Stomach (tissue), 9 donors: ENCODE results near the gene C11orf58. TPM values are rescaled to one million over a fixed set of nuclear protein-coding genes. Genes with fewer than 3 reads are reported as not detected.

Source experiments
- DNase-seq, 2 donors: peaks; one replicate each; pipeline versions ENCODE4 v3.0.0 to v3.0.0-alpha.2; 2013 to 2019
- H3K27ac ChIP-seq, 5 donors: fragments of 200-600 bp in 4 of 5; sonication (generic) in 4 of 5; one replicate each; pipeline ENCODE4 v1.5.1; 2013 to 2019; ENCODE audit warnings: mild to moderate bottlenecking in 1 of 5, moderate library complexity in 1 of 5
- H3K27me3 ChIP-seq, 3 donors: fragments of 200-600 bp; sonication (generic); one replicate each; pipeline ENCODE4 v1.5.1; 2017 to 2019; ENCODE audit warnings: mixed run types in 1 of 3
- H3K36me3 ChIP-seq, 4 donors: fragments of 200-600 bp; sonication (generic); 1 replicate in 3 of 4; 2 replicates in 1 of 4; pipeline ENCODE4 v1.5.1; 2016 to 2019
- H3K4me1 ChIP-seq, 4 donors: fragments of 200-600 bp; sonication (generic); one replicate each; pipeline ENCODE4 v1.5.1; 2016 to 2019
- H3K4me3 ChIP-seq, 4 donors: fragments of 200-600 bp; sonication (generic) in 3 of 4; one replicate each; pipeline ENCODE4 v1.5.1; 2016 to 2019; ENCODE audit warnings: mild to moderate bottlenecking in 1 of 4
- H3K9me3 ChIP-seq, 4 donors: fragments of 200-600 bp; sonication (generic); one replicate each; pipeline ENCODE4 v1.5.1; 2016 to 2019
- EP300 ChIP-seq: sonication (generic); formaldehyde crosslinking; IDR thresholded peaks from one replicate; pipeline ENCODE4 v1.6.1; 2017; ENCODE audit warnings: antibody characterized with exemption
- POLR2A ChIP-seq, 4 donors: fragments of 450-650 bp; IDR thresholded peaks; one replicate each; pipeline ENCODE4 v1.6.1; 2016; ENCODE audit warnings: antibody characterized with exemption in 4 of 4, control low read depth in 2 of 4, mild to moderate bottlenecking in 1 of 4, moderate library complexity in 1 of 4
- POLR2AphosphoS5 ChIP-seq, 3 donors: sonication (generic); formaldehyde crosslinking; IDR thresholded peaks; one replicate each; pipeline ENCODE4 v1.6.1; 2016; ENCODE audit warnings: antibody characterized with exemption in 3 of 3
- WGBS, 5 donors: extraction: QIAGEN DNeasy Blood & Tissue Kit in 3 of 5; methylation state at CpG; one replicate each; pipeline versions ENCODE4 v1.1.5 to v1.1.7; 2013 to 2018; 5-methylcytosine and 5-hydroxymethylcytosine counted together
- intact Hi-C: fragments of 100-400 bp; cut with DNase I; formaldehyde crosslinking; loops from one replicate; pipeline ENCODE4 v1.15.1; 2023; ENCODE audit warnings: low total_unique reads
- polyA plus RNA-seq, 3 donors: library from polyadenylated mRNA; stranded (reverse); fragments of 200-250 nt; gene quantifications; one replicate each; pipeline ENCODE4 v1.2.3, GENCODE V29; 2013
- total RNA-seq, 5 donors: library from RNA; depleted of rRNA; stranded (reverse); fragments of >200 nt; gene quantifications; one replicate each; pipeline versions ENCODE4 v1.1.0 to v1.2.3, GENCODE V29; 2014 to 2016
- TF ChIP-seq, protein P1 (sequence below), 7 experiments: fragments of 450-650 bp in 4 of 7; fragments of 200-600 bp in 3 of 7; sonication (generic) in 3 of 7; IDR thresholded peaks; one replicate each; pipeline ENCODE4 v1.5.1; 2016 to 2019; ENCODE audit warnings: antibody characterized with exemption in 7 of 7, control low read depth in 2 of 7, mild to moderate bottlenecking in 1 of 7
- donor health status: healthy with polysubstance abuse.
- donor health status: Bipolar disorder and iron deficiency.
- donor health status: healthy.

Gene C11orf58
- total and polyA plus RNA-seq, 8 donors, result 86.2 to 336 (median 132) TPM

DNA sequence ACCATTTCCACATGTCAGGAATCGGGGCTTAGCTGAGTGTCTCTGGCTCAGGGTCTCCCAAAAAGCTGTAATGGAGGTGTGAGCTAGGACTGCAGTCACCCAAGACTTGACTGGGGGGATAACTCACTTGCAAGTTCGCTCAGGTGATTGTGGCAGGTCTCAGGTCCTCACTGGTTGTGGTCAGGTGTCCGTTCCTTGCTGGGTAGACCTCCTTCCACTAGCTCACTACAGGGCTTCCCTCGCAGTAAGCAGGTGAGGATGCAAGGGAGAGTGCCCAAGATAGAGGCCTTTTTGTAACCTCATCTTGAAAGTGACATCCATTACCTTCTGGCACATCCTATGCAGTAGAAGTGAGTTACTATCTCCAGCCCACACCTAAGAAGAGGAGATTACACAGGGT is 29.5 kb downstream of the C11orf58 start:
- 85 to 98% (median 90%) methylated on average over 4 of the region's 4 CpGs for WGBS, 5 donors
- Histone ChIP-seq H3K27ac (no peak overlapping the region), H3K27me3 (no peaks in the 10 kb centered on the region), H3K9me3 (no peaks in the 10 kb centered on the region), H3K4me3 (no peak overlapping the region), H3K4me1 (no peaks in the 10 kb centered on the region), H3K36me3 (peaks cover 0 to 4% (median 0%) of the 10 kb centered on the region in 4 donors)
- intact Hi-C loops, result no loop called here
- no peak for DNase-seq
- TF ChIP-seq POLR2A (IDR thresholded peaks at IDR 0.05) (no peak), EP300 (no peak), POLR2AphosphoS5 (IDR thresholded peaks at IDR 0.05) (no peak)
- TF ChIP-seq, protein P1, sequence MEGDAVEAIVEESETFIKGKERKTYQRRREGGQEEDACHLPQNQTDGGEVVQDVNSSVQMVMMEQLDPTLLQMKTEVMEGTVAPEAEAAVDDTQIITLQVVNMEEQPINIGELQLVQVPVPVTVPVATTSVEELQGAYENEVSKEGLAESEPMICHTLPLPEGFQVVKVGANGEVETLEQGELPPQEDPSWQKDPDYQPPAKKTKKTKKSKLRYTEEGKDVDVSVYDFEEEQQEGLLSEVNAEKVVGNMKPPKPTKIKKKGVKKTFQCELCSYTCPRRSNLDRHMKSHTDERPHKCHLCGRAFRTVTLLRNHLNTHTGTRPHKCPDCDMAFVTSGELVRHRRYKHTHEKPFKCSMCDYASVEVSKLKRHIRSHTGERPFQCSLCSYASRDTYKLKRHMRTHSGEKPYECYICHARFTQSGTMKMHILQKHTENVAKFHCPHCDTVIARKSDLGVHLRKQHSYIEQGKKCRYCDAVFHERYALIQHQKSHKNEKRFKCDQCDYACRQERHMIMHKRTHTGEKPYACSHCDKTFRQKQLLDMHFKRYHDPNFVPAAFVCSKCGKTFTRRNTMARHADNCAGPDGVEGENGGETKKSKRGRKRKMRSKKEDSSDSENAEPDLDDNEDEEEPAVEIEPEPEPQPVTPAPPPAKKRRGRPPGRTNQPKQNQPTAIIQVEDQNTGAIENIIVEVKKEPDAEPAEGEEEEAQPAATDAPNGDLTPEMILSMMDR (IDR thresholded peaks at IDR 0.05), result no peak

DNA sequence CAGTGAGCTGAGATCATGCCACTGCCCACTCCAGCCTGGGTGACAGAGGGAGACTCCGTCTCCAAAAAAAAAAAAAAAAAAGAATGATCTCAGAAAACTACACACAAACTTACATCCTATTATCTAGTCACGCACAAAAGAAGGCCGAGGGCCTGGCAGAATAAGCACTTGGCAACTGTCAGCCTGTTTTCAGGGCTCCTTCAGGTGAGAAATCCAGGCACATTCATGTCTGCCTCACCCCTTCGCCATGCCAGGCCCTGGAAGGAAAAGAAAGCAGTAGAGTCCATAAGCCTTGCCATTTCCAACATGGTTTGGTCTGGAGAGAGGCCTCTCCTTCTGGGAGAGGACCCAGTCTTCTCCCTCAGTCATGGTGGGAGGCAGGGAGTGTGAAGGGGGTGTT is 30.9 kb downstream of the C11orf58 start:
- H3K9me3 ChIP-seq, result no peaks in the 10 kb centered on the region
- WGBS, 5 donors, result 90 to 98% (median 96%) methylated on average over 4 of the region's 4 CpGs
- no peak overlapping the region for H3K27ac ChIP-seq
- DNase-seq, result no peak
- TF ChIP-seq POLR2AphosphoS5 (IDR thresholded peaks at IDR 0.05) (no peak), EP300 (no peak), POLR2A (IDR thresholded peaks at IDR 0.05) (no peak)
- TF ChIP-seq, protein P1 (IDR thresholded peaks at IDR 0.05), result no peak
- no peaks in the 10 kb centered on the region for H3K27me3 ChIP-seq
- intact Hi-C loops, result no loop called here
- no peaks in the 10 kb centered on the region for H3K4me1 ChIP-seq
- peaks cover 0 to 4% (median 0%) of the 10 kb centered on the region in 4 donors for H3K36me3 ChIP-seq
- H3K4me3 ChIP-seq, result no peak overlapping the region

DNA sequence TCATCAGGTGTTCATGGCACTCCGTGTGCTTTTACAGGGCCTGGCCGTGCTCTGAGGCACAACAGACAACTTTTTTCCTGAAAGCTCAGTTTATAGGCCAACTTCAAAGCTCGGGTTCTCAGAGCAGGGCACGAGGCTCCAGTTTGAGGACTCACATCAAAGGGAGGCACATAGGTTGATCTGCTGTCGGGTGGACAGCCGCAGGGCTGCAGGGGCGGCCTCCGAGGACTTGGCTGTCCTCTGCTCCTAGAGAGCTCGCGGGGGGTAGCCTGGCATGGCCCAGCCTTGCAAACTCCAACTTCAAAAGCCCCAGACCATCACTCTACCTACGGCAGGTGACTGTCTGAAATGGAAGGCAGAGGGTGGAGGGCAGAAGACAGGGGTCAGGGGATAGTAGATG is 31.6 kb downstream of the C11orf58 start:
- no peak overlapping the region for H3K4me3 ChIP-seq
- no peak for TF ChIP-seq POLR2A (IDR thresholded peaks at IDR 0.05)
- no peak for TF ChIP-seq EP300
- TF ChIP-seq, protein P1 (IDR thresholded peaks at IDR 0.05), result no peak
- TF ChIP-seq POLR2AphosphoS5 (IDR thresholded peaks at IDR 0.05), result no peak
- no peaks in the 10 kb centered on the region for H3K4me1 ChIP-seq
- H3K36me3 ChIP-seq, result peaks cover 0 to 4% (median 0%) of the 10 kb centered on the region in 4 donors
- no peaks in the 10 kb centered on the region for H3K9me3 ChIP-seq
- intact Hi-C loops, result no loop called here
- H3K27me3 ChIP-seq, result no peaks in the 10 kb centered on the region
- WGBS, 5 donors, result 75 to 90% (median 83%) methylated on average over 3 to 11 of the region's 11 CpGs
- no peak overlapping the region for H3K27ac ChIP-seq
- DNase-seq, result no peak

DNA sequence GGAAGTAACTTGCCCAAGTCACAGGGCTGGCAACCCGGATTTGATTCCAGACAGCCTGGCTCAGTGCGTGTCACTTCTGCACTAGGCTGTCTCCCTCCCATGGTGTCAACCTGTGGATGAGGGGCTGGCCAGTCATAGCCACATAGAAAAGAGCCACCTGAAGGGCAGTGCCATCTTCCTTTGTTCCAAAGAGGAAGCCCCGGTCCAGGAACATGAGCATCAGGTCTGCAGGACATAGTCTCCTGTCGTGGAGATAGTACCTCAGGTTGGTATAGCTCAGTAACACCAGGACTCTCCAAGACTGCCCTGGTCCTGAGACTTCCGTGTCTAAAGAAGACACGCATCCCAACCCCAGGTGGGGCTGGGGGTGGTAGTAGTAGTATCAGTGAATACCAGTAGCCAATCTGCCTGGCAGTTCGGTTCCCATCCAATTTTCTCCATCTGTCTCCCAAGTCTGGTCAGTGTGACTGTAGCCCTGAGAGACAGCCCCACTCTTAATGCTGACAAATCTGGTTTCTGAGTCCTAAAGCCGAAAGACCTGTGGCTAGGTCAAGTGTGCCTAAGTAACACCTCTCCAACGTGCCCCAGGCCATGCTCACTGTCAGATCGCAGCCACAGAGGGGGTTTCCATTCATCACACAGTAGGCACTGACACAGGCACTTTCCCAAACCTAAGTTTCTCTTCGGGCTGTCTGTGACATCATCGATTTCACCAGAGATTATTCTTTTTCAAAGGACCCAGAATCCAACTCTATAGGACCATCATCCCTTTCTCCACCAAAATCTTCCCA is 33.1 kb downstream of the C11orf58 start:
- Histone ChIP-seq H3K27ac (no peak overlapping the region), H3K27me3 (no peaks in the 10 kb centered on the region), H3K4me1 (no peaks in the 10 kb centered on the region), H3K36me3 (peaks cover 0 to 17% (median 4%) of the 10 kb centered on the region in 4 donors), H3K9me3 (no peaks in the 10 kb centered on the region), H3K4me3 (no peak overlapping the region)
- WGBS, 5 donors, result 86 to 91% (median 90%) methylated on average over 10 to 12 of the region's 12 CpGs
- TF ChIP-seq POLR2A (IDR thresholded peaks at IDR 0.05) (no peak), EP300 (no peak)
- intact Hi-C loops, result no loop called here
- DNase-seq, result no peak

DNA sequence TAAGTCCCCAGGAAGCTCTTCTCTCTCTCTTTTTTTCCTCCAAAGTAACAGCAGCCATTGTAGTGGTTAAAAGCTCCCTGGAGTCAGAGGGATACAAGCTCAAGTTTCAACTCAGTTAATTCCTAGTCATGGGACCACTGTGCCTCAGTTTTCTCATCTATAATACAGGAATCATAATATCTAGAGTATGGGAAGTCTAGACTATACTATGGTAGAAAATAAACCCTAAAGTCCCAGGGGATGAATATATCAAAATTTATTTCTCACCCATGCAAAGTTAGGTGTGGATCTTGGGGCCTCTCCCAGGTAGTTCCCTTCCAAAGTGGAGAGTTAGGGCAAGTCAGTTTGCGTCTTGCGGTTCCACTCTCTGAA is 33.7 kb downstream of the C11orf58 start:
- Histone ChIP-seq H3K9me3 (no peaks in the 10 kb centered on the region), H3K4me3 (no peak overlapping the region), H3K4me1 (no peaks in the 10 kb centered on the region), H3K27me3 (no peaks in the 10 kb centered on the region), H3K36me3 (peaks cover 0 to 21% (median 6%) of the 10 kb centered on the region in 4 donors), H3K27ac (no peak overlapping the region)
- 90 to 100% (median 97%) methylated on average over 2 of the region's 2 CpGs for WGBS, 5 donors
- intact Hi-C loops, result no loop called here
- no peak for DNase-seq
- no peak for TF ChIP-seq POLR2A (IDR thresholded peaks at IDR 0.05)
- TF ChIP-seq, protein P1 (IDR thresholded peaks at IDR 0.05), result no peak
- no peak for TF ChIP-seq EP300
- no peak for TF ChIP-seq POLR2AphosphoS5 (IDR thresholded peaks at IDR 0.05)
